Measurements from ENCODE around the gene ST8SIA2.

GRCh38 chr15:92502336-92502735 lies 108.7 kb downstream of the ST8SIA2 start:
- TF ChIP-seq CTCF (IDR thresholded peaks at IDR 0.05), result no peak
- TF ChIP-seq ZFX (IDR thresholded peaks at IDR 0.05; ENCODE audit: borderline replicate concordance), result no peak
